ENCODE results near the gene SP140.
A peak's percentile ranks its signal among the peaks of the same experiment; 100 is the strongest.

- TF ChIP-seq, protein P1, sequence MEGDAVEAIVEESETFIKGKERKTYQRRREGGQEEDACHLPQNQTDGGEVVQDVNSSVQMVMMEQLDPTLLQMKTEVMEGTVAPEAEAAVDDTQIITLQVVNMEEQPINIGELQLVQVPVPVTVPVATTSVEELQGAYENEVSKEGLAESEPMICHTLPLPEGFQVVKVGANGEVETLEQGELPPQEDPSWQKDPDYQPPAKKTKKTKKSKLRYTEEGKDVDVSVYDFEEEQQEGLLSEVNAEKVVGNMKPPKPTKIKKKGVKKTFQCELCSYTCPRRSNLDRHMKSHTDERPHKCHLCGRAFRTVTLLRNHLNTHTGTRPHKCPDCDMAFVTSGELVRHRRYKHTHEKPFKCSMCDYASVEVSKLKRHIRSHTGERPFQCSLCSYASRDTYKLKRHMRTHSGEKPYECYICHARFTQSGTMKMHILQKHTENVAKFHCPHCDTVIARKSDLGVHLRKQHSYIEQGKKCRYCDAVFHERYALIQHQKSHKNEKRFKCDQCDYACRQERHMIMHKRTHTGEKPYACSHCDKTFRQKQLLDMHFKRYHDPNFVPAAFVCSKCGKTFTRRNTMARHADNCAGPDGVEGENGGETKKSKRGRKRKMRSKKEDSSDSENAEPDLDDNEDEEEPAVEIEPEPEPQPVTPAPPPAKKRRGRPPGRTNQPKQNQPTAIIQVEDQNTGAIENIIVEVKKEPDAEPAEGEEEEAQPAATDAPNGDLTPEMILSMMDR (IDR thresholded peaks at IDR 0.05 in 8 of 11, conservative IDR thresholded peaks at IDR 0.05 in 3 of 11): no peak
- peak in 1 of 3 donors; percentile 14 for TF ChIP-seq POLR2A (IDR thresholded peaks at IDR 0.05)
- no peak for TF ChIP-seq POLR2AphosphoS5 (IDR thresholded peaks at IDR 0.05)
Measured at GRCh38 chr2:230327418-230328154, 102.0 kb downstream of the SP140 start.

Data from spleen (tissue), 7 donors.